Epithelial cell of esophagus (primary cell): Measurements from ENCODE around the gene ANAPC5.

Source experiments
- DNase-seq: peaks from one replicate; pipeline ENCODE4 v3.0.0; 2010; ENCODE audit warnings: low read depth
- H3K4me3 ChIP-seq: 2 replicates; pipeline ENCODE4 v1.5.1; 2011; ENCODE audit warnings: mild to moderate bottlenecking, low read length, control low read depth
- TF ChIP-seq, protein P1 (sequence below): IDR thresholded peaks from 2 replicates; pipeline ENCODE4 v1.5.1; 2011; ENCODE audit warnings: low read depth, mild to moderate bottlenecking, low read length, control low read depth, inconsistent platforms; ENCODE audit not compliant: insufficient read depth; ENCODE audit errors: missing control alignments

Gene ANAPC5

DNA sequence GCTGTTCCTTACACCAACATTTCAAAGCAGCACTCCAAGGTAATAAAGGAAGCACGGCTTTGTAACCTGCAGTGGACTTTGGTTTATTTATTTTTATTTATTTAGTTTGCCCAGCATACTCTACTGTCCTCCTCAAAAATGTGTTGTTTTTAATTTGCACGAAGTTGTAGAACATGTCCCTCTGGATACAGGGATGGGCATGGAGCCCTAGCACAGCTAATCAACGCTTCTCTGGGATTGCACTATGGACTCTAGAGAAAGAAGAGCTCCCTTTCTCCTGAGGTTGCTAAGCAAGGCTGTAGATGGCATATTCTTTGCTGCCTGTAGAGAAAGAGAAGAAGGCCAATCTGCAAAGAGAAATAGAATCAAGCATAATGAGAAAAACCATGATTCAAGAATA, 5.9 kb upstream of the ANAPC5 start:
- DNase-seq = no peak
- no peak overlapping the region for H3K4me3 ChIP-seq
- TF ChIP-seq, protein P1, sequence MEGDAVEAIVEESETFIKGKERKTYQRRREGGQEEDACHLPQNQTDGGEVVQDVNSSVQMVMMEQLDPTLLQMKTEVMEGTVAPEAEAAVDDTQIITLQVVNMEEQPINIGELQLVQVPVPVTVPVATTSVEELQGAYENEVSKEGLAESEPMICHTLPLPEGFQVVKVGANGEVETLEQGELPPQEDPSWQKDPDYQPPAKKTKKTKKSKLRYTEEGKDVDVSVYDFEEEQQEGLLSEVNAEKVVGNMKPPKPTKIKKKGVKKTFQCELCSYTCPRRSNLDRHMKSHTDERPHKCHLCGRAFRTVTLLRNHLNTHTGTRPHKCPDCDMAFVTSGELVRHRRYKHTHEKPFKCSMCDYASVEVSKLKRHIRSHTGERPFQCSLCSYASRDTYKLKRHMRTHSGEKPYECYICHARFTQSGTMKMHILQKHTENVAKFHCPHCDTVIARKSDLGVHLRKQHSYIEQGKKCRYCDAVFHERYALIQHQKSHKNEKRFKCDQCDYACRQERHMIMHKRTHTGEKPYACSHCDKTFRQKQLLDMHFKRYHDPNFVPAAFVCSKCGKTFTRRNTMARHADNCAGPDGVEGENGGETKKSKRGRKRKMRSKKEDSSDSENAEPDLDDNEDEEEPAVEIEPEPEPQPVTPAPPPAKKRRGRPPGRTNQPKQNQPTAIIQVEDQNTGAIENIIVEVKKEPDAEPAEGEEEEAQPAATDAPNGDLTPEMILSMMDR = no peak

DNA sequence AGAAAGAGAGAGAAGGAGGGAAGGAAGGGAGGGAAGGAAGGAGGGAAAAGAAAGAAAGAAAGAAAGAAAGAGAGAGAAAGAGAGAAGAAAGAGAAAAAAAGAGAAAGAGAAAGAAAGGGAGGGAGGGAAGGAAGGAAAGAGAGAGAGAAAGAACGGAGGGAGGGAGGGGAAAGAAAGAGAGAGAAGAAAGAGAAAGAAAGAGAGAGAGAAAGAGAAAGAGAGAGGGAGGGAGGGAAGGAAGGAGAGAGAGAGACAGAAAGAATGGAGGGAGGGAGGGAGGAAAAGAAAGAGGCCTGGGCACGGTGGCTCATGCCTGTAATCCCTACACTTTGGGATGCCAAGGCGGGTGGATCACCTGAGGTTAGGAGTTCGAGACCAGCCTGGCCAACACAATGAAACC, 5.1 kb upstream of the ANAPC5 start:
- no peak overlapping the region for H3K4me3 ChIP-seq
- TF ChIP-seq, protein P1 = no peak
- DNase-seq = no peak

DNA sequence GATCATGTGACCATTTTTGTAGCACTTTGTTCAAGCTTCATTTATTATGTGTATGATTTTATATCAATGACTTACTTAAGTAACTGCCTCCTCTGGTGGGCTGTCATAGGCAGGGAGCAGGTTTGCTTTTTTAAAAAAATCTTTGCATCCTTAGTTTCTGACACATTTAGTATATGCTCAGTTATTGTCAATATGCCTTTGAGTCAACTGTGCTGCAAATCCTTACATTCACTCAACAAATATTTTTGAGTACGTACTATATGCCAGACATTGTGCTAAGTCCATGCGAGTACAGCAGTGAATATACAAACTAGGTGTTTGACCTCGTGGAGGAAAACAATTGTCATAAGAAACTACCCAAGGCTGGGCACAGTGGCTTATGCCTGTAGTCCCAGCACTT, 4.4 kb upstream of the ANAPC5 start:
- TF ChIP-seq, protein P1 = no peak
- no peak for DNase-seq
- H3K4me3 ChIP-seq = no peak overlapping the region

DNA sequence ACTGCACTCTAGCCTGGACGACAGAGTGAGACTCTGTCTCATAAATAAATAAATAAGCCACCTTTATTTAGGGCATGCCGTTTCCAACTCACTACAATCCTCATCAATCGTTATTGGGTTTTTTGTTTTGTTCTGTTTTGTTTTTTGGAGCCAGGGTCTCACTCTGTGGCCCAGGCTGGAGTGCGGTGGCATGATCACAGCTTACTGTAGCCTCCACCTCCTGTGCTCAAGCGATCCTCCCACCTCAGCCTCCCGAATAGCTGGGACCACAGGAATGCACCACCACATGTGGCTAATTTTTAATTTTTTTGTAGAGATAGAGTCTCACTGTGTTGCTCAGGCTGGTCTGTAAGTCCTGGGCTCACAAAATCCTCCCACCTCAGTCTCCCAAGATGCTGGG, 3.6 kb upstream of the ANAPC5 start:
- TF ChIP-seq, protein P1 = no peak
- no peak overlapping the region for H3K4me3 ChIP-seq
- DNase-seq = no peak

- DNase-seq = no peak
- peak overlapping the region; percentile 69 for H3K4me3 ChIP-seq
- TF ChIP-seq, protein P1 = no peak
Observed at GRCh38 chr12:121352682-121353018, 439 bp upstream of the ANAPC5 start.

GRCh38 chr12:121346747-121347146, 5.5 kb downstream of the ANAPC5 start:
- TF ChIP-seq, protein P1 = no peak
- H3K4me3 ChIP-seq = no peak overlapping the region

DNA sequence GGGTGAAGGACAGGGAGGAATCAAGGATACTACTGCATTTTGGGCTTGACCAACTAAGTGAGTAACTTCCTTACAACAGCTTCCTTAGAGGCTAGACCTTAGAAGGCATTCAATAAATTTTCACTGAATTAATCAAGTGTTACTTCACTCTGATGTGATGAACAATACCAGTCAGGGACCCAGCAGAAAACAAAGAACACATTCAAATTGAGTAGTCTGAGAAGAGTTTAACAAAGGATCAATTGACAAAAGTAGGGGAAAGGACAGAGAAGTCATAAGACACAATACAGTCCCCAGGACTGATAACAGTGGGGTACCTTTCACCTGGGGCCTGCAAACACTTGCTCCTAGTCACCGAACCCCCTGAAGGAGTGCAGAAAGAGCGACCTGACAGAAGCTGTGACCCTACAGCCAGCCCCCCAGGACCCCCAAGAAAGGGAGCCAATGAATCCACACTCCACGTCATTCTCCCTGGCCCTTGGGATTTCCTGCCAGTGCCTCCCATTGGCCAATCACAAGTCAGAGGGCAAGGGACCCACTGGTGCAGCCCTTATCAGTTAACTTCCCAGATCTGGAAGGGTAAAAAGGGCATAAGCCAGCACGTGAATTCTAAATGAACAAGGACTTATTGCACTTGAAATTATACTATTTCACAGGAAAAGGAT, 6.9 kb downstream of the ANAPC5 start:
- no peak overlapping the region for H3K4me3 ChIP-seq
- DNase-seq = no peak

More at GRCh38 chr12:121346747-121347146, 5.5 kb downstream of the ANAPC5 start:
- DNase-seq = no peak

More for the DNA sequence above, 6.9 kb downstream of the ANAPC5 start:
- TF ChIP-seq, protein P1 = no peak
